Stimulated activated CD4-positive, alpha-beta T cell treated with anti-CD3 and anti-CD28 coated beads, Interleukin-15, amount 100 ng/mL, for 48 hours (primary cell): Measurements from ENCODE around the gene ADGRA1.
"Not testable (repeated sequence)": the region's sequence is repeated elsewhere in the genome, so short reads cannot be mapped to it uniquely, and the experiment has no call there.

Experiments used
- DNase-seq, 2 donors: peaks; one replicate each; pipeline ENCODE4 v3.0.0-alpha.2; 2020; ENCODE audit warnings: low read depth in 2 of 2

The ADGRA1 gene, protein sequence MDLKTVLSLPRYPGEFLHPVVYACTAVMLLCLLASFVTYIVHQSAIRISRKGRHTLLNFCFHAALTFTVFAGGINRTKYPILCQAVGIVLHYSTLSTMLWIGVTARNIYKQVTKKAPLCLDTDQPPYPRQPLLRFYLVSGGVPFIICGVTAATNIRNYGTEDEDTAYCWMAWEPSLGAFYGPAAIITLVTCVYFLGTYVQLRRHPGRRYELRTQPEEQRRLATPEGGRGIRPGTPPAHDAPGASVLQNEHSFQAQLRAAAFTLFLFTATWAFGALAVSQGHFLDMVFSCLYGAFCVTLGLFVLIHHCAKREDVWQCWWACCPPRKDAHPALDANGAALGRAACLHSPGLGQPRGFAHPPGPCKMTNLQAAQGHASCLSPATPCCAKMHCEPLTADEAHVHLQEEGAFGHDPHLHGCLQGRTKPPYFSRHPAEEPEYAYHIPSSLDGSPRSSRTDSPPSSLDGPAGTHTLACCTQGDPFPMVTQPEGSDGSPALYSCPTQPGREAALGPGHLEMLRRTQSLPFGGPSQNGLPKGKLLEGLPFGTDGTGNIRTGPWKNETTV

DNA sequence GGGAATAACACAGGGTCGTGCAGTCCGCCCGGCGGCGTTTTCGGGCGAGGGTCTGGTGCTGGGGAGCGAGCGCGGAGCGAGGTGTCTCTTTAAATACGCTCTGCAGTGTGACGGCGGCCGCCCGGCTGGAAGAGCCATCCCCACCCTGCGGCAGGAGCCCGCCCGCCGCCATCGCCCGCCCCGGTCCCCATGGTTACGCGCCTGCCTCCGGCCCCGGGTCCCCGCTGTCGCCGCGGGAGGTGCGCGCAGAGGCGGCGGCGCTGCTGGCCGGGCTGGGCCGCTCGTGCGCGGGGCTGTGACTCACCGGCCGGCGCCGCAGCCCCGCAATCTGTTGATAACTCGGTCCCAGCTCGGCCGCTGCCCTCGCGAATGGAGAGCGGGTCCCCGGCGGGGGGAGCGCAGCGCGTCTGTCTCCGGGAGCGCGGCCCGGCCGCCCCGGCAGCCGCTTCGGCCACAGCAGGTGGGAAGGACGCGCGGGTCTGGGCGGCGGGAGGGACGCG, at the start of gene ADGRA1:
Gene ADGRA1 (plus strand): TSS at position 246 of the 500 bp plus-strand sequence. CDS start 986 bp downstream, outside the sequence.
- no peak for DNase-seq

DNA sequence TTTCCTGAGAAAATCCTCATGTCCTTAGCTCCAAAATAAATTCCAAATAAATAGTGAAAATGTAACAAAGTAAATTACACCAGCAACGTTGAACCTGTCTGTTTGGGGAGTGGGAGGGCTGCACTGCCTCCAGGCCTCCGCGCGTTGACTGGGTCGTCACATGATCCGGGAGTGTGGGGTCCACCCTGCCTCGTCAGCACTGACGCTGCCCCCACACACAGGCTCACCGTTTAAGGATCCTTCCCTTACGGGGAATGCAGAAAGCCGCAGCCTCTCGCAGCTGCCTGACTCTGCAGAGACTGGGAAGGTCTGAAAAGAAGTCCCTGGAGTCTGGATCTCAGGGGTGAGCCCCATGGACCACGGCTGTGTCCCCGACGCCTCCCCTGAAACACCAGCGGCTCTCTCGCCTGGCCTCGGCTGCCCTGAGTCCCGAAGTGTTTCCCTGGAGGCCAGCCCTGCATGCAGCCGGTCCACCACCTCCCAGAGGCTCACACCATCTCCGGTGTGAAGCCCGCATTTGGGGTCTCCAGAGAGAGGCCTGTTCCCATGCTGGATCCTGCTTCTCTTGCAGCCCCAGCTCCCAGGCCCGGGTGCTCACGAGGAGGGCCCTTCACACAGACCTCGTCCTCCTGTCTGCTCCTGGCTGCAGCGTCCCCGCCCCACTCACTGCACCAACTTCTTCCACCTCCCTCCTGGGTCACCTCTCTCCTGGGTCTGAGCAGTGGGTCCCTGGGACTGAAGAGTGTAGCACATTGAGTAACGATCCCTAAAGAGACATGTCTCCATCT, 49.5 kb upstream of the ADGRA1 start:
- DNase-seq: no peak

DNA sequence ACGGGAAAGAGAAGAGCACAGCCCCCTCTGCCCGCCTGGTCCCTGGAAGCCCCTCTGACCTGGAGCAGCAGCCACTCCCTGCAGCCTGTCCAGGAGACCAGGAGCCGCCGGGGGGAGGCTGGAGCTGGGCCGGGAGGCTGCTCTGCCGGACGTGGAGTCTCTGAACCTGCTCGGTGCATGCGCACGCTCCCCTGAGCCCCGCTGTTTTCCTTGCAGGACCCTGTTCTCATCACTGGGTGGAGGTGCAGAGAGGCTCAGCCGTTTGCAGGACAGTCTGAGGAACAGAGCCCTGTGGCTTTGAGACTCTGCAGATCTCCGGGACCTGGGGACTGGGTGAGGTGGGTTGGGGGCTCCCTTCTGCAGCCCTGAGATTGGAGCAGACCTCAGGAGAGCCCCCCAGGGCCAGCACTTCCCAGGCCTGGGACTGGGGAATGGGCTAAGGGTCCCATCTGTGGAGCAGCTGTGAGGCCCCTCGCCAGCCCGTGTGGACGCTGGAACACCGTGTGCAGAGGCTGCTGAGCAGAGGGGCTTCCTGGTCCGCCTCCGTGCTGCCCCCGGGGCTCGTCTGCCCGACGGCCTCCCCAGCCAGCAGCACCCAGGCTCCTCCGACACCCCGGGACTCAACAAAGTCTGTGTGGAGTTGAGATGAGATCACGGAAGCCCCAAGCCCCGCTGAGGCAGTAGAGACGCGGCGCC, 48.5 kb upstream of the ADGRA1 start:
- DNase-seq: no peak

DNA sequence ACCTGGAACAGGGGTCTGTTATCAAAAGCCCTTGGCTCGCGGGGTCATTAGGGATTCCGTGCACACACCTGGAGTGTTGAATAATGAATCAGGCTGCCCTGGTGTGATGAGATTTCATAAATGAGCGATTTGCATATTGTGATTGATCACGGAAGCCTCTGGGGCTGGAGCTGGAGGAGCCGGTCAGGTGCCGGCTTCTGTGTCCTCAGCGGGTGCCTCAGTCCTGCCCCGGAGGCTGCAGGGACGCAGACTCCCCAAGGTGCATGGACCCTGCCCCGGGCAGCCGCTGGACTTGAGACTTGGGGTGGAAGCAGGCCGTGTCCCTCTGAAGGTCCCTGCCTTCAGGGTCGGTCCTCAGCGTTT, 47.9 kb upstream of the ADGRA1 start:
- no peak for DNase-seq

DNA sequence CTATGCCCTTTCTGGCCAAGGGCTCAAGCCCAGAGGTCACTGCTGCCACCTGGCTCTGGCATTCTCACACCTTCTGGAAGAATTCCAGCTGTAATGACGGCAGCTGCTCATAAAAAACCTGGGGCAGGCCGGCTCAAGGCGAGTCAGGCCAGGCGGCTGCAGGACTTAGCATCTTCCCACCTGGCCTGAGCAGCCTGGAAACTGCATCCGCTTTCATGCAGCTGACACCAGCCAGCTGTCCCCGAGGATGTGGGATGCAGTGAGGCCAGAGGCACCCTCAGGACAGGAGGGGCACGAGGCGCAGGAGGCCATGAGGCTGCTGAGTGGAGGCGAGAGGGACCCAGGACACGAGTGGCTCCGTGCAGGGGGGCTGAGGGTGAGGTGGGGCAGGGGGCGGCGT, 47.5 kb upstream of the ADGRA1 start:
- no peak for DNase-seq

DNA sequence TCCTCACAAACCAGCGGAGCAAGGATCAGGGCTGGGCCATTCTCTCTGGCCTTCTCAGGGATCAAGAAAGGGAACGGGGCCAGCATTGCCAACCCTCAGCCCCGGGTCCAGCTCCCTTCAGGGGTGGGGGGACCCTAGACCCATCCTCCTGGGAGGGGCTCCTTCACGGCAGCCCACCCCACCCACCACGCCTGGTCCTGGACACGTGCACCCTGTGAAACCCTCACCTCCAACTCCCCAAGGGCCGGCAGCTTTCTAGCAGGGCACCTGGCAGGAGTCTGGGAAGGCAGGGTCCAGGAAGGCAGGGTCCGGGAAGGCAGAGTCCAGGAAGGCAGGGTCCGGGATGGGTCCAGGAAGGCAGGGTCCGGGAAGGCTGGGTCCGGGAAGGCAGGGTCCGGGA, 46.6 kb upstream of the ADGRA1 start:
- DNase-seq: no peak

DNA sequence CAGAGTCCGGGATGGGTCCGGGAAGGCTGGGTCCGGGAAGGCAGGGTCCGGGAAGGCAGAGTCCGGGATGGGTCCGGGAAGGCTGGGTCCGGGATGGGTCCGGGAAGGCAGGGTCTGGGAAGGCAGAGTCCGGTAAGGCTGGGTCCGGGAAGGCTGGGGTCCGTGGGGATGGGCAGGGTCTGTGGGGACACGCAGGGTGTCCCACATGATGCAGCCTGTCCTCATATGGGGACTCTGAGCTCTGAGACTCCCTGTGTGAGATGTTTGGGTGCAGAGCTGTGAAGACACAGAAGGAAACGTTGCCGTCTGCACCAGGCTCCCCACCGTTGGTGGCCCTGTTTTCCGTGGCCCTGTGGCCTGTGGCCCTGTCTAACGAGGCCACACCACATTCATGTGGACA, 45.7 kb upstream of the ADGRA1 start:
- no peak for DNase-seq

DNA sequence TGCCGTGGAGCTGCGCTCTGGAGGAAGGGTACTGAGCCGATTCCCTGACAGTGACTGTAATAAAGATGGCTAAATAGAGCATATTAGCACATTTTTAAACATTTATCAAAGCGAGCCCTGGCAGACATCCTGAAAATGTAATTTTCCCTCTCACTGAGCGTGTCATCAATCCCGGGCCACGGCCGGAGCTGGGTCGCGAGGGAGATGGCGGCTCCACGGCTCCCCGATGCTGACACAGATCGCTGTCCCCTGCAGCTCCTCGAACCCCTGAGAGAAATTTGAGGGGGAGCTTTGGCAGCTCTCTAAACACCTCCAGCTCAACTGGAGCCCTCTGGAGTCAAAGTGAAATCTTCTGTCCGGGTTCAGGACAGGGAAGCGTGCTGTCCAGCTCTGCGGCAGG, 44.9 kb upstream of the ADGRA1 start:
- no peak for DNase-seq

DNA sequence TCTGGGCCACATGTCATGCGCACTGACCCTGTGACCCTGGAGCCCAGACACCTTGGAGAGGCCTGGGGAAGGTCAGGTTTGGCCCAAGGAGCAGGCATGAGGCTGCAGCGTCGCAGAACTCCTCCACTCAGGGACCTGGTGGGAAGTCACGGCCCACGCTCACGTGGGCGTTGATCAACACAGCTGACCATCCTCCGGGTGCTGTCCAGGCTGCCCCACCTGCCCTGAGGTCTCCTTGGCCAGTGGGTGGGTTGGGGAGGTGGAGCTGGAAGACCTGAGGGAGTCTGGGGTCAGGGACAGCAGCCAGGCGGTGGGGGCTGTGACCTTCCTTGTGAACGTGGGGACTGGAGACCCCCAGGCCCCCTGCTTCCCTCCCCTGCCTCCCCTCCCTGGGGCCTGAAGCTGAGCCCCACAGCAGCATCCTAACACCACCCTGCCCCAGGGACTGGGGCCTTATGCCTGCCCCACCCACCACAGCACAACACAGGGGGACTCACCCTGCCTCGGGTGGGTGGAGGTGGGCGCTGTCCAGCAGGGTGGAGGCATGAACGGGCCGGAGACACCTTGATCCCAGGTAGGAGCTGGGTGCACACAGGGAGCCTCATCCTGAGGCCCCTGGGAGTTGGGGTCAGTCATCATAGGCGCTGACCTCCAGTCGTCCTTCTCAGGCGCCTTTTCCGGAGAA, 44.0 kb upstream of the ADGRA1 start:
- DNase-seq: no peak

DNA sequence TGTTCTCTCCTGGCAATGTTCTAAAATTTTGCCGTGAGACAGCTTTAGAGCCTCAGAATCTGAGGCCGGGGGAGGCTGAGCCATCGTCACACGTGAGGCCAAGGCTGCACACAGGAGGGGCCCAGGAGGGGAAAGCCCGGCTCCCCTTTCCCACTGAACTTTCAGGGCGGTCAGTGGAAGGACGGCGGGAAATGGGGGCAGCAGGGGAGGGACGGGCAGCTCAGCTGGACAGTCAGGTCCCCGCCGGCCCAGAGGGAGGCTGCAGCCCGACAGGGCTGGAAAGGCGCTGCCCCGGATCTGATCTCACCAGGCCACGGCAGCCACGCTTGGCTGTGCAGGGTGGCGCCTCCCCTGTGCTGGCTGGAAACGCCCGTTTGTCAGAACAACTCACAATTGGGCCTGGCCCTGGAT, 43.3 kb upstream of the ADGRA1 start:
- DNase-seq: no peak

DNA sequence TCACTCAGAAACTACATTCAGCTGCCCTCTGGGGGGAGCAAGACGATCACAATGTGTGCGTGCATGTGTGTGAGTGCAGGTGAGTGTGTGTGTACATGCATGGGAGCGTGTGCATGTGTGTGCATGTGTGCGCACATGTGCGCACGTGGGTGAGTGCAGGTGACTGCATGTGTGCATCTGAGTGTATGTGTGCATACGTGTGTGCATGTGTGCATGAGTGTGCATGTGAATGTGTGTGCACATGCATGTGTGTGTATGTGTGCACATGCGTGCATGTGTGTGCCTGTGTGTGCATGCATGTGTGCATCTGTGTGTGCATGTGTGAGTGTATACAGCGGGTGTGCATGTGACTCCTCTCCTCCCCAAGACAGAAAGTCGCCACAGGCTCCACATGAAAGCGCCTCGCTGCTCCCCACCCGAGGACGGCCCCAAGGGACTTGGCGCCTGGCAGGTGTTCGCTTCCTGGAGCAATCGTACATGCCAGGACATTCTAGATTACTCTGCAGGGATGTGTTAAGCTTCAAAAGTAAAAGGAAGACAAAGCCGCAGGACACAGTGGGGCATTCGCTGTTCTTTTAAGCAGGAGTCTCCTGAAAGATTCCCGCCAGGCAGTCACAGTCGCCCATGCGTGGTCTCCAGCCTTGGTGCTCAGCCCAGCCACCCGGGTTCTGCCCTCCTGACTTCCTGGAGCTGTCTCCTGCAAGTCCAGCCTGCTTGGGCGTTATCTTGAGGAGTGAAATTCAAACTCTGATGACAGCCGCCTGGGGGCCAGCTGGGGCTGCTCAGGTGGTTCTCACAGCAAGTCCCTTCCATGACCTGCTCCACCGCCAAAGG, 42.0 kb upstream of the ADGRA1 start:
- no peak for DNase-seq

DNA sequence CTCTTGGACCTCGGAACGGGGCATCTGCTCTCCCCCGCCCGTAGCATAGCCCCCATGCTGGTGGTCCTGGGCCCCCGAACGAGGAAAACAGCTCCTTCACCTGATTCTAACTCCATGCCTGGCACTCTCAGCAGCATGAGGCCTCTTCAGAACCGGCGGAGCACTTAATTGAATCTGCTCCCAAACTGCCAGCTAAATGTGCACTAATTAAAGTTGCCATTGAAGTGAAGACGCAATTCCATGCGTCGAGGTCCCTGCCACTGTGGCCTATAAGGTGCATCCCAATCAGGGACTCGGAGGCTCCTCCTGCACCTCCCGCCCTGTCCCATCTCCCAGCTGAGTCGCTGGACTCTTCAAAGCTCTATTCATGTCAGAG, 41.3 kb upstream of the ADGRA1 start:
- DNase-seq: no peak

DNA sequence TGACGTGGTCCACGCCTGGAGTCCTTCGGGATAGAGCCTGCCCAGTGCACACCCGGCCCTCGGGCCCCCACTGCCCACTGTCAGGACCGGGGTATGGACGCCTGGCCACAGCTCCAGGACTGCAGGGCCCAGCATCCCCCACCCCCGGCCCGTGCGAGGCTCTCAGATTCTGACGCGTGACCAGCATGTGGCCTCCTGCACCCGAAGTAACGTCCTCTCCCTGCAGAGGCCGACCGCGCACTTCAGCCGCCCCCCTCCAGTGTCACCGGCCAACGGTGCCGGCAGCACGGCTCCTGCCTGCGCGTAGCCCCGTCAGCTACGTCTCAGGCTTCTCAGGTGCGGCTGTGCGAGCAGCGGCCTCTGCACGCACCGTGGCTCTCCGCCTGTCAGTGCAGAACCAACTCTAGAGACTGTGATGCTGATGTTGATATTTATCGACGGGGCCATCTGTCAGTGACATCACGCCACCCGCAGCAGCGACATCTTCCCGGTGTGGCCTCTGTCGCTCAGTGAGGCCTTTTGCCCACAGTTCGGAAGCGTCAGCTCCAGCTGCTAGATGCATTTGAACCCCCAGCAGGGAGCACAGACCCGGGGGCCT, 40.1 kb upstream of the ADGRA1 start:
- DNase-seq: no peak

DNA sequence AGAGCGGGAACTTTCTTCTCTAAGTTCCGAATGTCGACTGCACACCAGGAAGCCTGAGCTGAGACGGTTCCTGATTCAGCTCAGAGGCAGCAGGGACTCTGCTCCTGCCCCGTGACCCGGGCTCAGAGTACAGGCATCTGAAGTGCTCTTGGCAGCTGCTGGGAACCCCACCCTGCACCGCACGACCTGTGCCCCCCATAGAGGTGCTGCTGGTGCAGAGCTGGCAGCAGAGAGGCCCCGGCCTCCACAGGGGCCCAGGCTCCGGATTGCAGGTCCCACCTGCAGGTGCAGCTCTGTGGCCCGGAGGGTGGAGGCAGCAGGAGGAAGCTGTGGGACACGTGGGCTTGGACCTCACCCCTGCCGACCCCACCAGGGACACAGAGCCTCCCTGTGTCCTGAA, 39.5 kb upstream of the ADGRA1 start:
- no peak for DNase-seq

DNA sequence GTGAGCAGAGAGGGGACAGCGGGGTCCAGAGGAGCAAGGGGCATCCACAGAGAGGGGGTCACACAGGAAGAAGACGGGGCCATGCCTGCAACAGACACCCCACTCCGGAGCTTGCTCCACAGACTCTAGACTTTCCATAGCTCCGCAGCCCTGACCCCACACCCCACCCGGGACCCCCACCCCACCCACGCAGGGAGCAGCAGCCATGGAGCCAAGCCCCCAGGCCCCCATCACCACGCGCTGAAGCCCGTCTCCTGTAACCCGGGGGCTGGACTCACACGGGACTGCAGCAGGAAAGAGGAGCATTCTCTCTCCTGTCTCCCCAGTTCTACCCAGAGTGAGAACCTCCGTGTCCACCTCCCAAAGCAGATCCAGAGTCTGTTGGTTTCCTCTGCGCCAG, 38.8 kb upstream of the ADGRA1 start:
- no peak for DNase-seq

DNA sequence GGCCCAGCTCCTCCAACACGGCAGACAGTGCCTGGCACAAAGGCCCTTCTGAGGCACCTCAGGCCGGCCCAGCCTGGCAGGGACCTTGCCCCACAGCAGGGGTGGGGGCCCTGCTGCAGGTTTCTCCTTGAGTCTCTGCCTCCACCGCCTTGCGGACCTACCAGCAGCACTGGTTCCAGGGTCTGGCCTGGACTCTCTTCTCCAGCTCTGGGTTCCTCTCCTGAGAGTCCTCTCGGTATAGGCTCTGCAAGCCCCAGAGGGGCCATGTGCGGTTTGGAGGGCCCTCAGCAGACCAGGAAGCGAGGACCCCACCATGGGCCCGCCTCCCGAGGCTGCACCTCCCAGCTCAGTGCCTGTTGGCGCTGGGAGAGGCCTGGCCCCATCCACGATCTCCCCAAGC, 38.1 kb upstream of the ADGRA1 start:
- DNase-seq: no peak

DNA sequence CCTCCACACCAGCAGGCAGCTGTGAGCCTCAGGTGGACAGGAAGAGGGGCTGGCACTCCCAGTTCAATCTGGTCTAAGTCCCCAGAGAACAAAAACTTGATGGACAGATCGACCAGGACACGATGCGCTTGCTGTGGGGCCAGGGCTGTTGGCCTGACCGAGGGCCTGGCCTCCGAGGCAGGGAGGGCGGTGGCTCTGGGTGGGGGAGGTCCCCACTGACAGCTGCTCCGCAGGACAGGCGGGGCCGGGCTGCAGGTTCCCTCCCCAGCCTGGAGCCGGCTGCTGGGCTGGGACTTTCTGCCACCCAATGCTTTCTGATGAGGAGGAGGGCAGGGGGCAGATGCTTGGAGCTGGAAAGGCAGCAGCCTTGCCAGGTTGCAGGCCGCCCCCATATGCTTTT, 37.4 kb upstream of the ADGRA1 start:
- no peak for DNase-seq

DNA sequence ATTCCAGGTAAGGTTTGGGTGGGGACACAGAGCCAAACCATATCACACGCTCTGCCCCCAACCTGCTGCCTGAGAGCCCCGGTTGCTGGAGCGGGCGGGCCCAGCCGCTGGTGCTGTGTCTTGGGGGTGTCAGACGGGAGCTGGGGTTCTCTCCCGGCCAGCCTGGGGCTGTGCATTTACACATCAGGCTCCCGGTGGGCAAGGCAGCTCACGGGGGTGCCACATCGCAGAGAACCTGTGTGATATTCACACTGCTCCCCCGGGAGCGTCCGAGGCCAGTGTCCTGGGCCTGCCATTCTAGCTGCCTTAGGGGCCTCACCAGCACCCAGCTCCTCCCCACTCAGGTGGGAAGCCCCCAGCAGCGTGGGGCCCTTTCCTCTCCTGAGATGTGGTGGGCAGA, 35.6 kb upstream of the ADGRA1 start:
- DNase-seq: no peak

DNA sequence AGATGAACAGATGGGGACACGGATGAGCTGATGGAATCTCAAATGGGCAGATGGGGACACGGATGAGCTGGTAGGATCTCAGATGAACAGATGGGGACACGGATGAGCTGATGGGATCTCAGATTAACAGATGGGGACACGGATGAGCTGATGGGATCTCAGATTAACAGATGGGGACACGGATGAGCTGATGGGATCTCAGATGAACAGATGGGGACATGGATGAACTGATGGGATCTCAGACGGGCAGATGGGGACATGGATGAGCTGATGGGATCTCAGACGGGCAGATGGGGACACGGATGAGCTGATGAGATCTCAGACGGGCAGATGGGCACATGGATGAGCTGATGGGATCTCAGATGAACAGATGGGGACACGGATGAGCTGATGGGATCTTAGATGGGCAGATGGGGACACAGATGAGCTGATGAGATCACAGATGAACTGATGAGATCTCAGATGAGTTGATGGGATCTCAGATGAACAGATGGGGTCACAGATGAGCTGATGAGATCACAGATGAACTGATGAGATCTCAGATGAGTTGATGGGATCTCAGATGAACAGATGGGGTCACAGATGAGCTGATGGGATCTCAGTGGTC, 34.1 kb upstream of the ADGRA1 start:
- not testable (repeated sequence) for DNase-seq

DNA sequence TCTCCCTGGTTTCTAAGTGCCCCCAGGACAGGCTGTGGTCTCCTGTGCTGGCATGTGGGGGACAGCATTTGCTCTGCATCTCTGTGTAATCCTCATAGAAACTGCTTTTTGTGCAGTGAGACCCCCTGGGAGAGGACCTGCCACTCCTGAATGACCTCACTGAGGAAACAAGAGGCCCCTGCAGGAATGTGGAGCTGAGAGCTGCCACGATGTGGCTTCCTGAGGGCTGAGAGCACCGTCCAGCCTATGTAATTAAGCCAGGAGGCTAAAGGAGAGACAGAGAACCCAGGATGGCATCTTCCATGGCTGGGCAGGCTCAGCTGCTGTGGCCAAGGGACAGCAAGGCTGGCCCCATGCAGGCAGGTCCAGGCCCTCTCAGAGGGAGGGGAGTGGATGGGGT, 32.3 kb upstream of the ADGRA1 start:
- no peak for DNase-seq
